Endothelial cell of hepatic sinusoid (primary cell): Measurements from ENCODE around the gene BLMH.
"Not testable (repeated sequence)": the region's sequence is repeated elsewhere in the genome, so short reads cannot be mapped to it uniquely, and the experiment has no call there.

Experiments
- in situ Hi-C: cut with HindIII; loops from 2 replicates; pipeline ENCODE4 v1.10.0; 2017; ENCODE audit warnings: low sequenced_read_pairs

The BLMH gene

DNA sequence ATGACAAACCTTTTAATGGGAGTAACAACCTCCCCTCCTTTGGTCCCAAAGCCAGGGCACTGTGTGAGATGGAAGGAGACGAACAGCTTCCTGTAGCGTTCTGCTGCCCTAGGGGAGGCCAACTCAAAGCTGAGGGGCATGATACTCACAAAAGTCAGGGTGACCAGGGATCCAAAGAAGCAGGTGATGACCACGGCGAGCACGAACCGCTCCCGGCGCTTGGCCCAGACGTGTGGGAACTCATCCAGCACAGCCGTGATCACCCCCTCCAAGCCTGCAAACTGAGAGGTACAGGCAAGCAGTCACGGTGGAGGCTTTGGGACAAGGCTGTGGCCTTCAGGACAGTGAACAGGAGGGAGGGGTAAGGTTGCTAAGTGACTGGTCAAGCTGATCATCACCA lies 81.4 kb downstream of the BLMH start:
- in situ Hi-C loops, result no loop called here

DNA sequence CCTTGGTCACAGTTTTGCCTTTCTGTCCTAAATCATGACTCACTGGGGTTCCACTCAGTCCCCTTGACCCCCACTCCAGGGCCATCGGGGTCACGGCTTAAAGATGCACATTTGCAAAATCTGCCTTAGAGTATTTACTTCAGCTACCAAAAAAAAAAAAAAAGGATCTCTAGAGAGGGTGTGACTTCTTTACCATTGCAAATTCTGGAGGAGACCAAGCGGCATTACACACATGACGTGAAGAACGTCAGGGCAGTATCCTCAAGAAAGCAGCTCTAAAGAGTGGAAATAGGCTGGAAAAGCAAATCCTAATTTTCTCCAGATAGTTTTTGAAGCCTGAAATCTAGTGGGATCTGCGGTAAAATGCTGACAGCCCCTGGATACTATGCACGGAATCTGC lies 81.8 kb downstream of the BLMH start:
- in situ Hi-C loops, result no loop called here

DNA sequence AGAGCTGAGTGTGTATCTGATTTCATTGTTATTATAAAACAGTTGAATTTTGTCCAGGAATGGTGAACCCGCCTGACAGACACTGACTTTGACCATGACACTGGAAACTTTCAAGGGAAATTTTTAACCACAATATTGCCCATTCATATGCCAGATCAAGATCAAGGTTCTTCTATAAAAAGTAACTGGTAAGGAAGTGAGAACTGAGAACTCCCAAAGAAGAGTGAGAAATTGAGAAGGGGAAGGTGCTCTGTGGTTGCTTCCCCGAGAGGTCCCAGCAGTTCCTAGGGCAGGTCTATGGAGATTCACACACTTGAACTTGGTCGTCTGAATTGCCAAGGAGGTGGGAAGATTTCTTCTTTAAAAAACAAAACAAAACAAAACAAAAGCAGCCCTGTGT lies 83.5 kb downstream of the BLMH start:
- in situ Hi-C loops, result no loop called here

DNA sequence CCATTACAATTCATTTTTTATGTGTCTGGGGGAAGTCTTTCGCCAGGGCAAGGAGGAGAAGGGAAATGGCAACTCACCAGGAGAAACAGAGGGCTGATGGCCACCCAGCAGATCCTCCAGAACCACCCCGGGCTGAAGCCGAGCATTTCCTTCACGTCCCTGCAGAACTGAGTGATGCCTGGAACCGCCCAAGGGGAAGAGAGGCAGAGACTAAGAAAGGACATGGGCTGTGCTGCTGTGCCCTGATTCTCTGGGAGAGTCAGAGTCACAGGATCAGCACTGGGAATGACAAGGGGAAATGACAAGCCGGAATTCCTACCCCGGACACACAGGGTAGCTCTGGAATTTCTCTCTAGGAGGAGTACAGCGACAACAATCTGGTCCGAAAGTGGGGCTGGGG lies 84.1 kb downstream of the BLMH start:
- in situ Hi-C loops, result no loop called here

DNA sequence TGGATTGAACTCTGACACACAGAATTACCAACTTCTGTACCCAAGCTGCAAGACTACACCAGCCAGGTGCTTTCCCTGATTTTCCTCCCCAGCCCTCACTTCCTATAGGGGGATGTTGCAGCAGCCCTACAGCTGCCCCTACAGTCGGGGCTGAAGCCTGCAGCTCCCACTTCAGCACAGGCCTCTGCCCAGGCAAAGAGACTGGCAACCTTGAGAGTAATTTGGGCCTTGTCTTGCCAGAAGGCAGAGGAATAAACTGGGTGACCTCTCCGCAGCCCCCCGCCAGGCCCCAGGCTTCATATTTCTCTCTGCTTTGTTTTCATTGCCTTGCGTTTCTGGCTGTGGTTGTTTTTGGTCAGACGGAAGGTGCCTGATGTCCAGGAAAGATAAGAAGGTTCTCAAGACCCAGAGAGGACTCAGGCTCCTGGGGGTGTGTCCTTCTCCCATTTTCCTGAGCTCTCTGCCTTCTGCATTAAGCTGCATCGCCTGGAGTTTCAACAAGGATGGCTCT lies 88.2 kb downstream of the BLMH start:
- in situ Hi-C loops, result no loop called here

DNA sequence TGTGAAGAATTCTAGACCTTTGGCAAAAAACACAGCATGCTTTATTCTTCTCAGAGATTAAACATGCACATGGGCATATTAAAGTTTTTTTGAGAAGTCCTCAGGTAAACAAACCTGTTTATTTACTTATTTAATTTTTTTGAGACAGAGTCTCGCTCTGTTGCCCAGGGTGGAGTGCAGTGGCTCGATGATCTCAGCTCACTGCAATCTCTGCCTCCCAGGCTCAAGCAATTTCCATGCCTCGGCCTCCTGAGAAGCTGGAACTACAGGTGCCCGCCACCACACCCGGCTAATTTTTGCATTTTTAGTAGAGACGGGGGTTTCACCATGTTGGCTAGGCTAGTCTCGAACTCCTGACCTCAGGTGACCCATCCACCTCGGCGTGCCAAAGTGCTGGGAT lies 91.1 kb downstream of the BLMH start:
- in situ Hi-C loops, result not testable (repeated sequence)

DNA sequence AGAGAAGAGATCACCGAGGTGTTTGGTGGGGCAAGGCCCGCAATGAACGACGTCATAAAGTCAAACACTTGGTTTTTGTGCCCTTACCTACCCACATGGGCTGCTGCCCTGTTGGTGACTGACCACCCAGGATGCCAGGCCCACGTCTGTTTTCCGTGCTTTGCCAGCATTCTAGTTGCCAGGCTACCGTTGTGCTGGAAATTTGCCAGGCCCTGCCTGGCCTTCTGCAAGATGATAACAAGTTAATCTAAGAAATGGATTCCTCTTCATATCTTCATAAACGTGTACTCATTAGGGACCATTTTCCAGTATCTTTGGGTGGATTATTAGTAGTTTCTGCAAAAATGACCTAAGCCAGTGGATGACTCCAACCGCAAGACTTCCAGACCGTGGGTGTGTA lies 91.6 kb downstream of the BLMH start:
- in situ Hi-C loops, result no loop called here

DNA sequence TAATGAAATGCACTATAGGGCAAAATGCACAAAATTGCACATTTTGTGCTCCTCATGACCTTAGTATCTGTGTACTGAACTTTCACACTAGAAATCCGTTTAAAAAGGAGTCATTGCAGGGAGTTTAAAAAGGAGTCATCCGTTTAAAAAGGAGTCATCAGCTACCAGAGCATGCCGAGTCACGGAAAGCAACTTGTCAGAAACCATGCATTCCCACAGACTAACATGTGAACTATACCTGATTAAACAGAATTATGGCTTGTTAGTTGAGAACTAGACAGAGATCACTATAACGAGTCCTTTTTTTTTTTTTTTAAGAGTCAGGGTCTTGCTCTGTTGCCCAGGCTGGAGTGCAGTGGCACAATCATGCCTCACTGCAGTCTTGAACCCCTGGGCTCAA lies 92.1 kb downstream of the BLMH start:
- in situ Hi-C loops, result loop anchor here (5.0 to 10.0 kb wide), 3 partner anchors 38 to 255 kb away; partner anchors contain the start of genes EFCAB5 and SLC6A4
